ENCODE measurements around the gene ASB8.
A peak's percentile ranks its signal among the peaks of the same experiment; 100 is the strongest.

ASB8 gene

DNA sequence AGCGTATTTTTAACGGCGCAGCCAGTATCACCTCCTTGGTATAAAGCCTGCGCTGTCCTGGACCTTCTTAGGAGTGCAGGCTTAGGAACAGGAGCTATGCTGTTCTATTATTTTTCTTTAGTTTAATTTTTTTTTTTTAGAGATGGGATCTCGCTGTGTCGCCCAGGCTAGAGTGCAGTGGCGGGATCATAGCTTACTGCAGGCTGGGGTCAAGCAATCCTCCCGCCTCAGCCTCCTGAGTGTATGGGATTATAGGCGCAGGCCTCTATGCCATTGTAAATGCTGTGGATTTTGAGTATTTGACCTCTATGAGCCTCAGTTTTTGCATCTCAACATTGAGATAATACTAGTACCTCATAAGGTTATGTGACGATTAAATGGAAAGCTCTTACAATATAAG lies 41.7 kb upstream of the ASB8 start:
- H3K4me3 ChIP-seq (ENCODE audit: control insufficient read depth, low read depth, low read length), result peak overlapping the region; percentile 87
- no peak for DNase-seq (ENCODE audit: low read depth)
- TF ChIP-seq, protein P1, sequence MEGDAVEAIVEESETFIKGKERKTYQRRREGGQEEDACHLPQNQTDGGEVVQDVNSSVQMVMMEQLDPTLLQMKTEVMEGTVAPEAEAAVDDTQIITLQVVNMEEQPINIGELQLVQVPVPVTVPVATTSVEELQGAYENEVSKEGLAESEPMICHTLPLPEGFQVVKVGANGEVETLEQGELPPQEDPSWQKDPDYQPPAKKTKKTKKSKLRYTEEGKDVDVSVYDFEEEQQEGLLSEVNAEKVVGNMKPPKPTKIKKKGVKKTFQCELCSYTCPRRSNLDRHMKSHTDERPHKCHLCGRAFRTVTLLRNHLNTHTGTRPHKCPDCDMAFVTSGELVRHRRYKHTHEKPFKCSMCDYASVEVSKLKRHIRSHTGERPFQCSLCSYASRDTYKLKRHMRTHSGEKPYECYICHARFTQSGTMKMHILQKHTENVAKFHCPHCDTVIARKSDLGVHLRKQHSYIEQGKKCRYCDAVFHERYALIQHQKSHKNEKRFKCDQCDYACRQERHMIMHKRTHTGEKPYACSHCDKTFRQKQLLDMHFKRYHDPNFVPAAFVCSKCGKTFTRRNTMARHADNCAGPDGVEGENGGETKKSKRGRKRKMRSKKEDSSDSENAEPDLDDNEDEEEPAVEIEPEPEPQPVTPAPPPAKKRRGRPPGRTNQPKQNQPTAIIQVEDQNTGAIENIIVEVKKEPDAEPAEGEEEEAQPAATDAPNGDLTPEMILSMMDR (conservative IDR thresholded peaks at IDR 0.05; ENCODE audit: control insufficient read depth, insufficient read depth, low read depth, low read length), result no peak

DNA sequence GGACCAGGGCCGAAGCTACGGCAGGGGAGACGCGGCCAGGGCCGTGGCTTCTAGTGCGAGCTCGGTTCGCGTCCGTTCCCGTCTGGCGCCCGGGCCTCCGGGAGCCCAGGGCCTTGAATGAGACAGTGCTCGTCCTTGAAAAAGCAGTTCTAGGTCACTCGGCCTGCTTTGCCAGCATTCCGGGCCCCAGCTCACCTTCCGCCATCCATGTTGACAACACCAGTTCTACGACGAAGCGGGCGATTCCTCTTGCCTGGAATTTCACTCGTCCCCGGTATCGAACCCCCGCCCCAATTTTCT lies 41.3 kb upstream of the ASB8 start:
- H3K4me3 ChIP-seq (ENCODE audit: control insufficient read depth, low read depth, low read length), result peak overlapping the region; percentile 87
- TF ChIP-seq, protein P1 (conservative IDR thresholded peaks at IDR 0.05; ENCODE audit: control insufficient read depth, insufficient read depth, low read depth, low read length), result no peak
- DNase-seq (ENCODE audit: low read depth), result no peak

DNA sequence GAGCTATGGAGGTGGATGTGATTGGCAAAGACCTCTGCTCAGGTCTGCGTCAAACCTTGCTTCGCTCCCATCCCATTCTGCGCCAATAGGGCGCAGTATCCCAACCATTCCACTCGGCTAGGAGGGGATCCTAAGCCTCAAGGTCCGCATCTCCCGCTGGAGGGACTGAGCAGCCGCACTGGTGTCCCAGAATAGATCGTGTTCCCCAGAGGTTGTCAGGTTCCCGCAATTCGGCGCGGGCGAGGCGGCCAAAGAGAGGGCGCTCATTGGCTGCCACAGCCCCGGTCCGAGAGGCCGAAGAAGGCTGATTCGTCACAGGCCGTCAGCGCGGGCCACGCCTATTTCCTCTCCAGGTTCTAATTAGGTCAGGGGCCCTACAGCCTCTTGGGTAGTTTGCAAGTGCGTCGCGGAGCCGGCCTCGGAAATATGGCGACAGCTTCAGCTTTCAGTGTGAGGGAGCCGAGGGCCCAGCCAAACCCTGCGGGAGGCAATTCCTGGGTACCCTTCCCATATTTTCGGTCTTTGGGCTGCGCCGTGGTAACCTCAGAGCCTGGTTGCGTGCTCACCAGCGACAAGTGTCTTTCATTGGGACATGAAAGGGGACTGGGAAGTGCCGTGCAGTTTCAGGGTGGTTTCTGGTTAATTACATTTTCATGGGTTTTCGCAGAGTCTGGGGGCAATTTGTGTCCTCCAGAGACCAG lies 40.8 kb upstream of the ASB8 start:
- H3K4me3 ChIP-seq (ENCODE audit: control insufficient read depth, low read depth, low read length), result peak overlapping the region; percentile 87
- TF ChIP-seq, protein P1 (conservative IDR thresholded peaks at IDR 0.05; ENCODE audit: control insufficient read depth, insufficient read depth, low read depth, low read length), result no peak
- DNase-seq (ENCODE audit: low read depth), result peak; percentile 93

DNA sequence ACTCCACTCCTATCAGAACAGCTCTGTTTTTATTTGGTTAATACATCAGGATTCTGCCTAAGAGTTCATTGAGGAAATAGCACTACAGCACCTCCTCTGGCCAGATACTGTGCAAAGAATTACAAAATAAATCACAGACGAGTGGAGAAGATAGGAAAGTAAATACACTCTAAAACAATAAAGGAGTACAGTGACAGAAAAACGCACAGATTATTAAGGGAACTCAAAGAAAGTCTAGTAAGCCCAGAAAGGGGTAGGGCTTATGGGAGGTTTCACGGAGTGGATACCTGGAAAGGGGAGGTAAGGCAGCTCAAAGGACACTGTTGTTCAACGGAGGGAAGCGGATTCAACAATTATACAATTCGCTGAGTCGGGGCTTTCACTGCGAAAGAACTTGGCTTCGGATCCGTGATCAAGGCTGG lies 40.2 kb upstream of the ASB8 start:
- TF ChIP-seq, protein P1 (conservative IDR thresholded peaks at IDR 0.05; ENCODE audit: control insufficient read depth, insufficient read depth, low read depth, low read length), result peak; percentile 50
- H3K4me3 ChIP-seq (ENCODE audit: control insufficient read depth, low read depth, low read length), result peak overlapping the region; percentile 87
- DNase-seq (ENCODE audit: low read depth), result peak; percentile 46

DNA sequence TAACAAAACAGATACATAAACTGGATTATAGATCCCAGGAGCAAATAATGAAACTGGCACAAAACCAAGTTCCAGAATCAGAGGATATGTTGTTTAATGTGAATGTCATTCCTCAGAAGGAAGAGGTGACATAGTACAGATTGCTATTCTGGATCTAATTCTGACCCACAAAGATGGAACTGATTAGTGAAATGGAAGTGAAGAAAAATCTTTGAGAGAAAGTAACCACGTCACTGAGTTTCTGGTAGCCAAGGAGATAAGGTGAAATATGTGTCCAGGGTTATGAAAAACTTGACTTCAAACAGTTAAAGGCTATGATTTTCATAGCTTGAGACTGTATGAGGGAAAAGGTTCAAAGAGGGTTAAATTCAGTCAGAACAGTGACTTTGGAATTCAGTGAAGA lies 37.5 kb upstream of the ASB8 start:
- no peak overlapping the region for H3K4me3 ChIP-seq (ENCODE audit: control insufficient read depth, low read depth, low read length)
- TF ChIP-seq, protein P1 (conservative IDR thresholded peaks at IDR 0.05; ENCODE audit: control insufficient read depth, insufficient read depth, low read depth, low read length), result no peak
- peak; percentile 45 for DNase-seq (ENCODE audit: low read depth)

DNA sequence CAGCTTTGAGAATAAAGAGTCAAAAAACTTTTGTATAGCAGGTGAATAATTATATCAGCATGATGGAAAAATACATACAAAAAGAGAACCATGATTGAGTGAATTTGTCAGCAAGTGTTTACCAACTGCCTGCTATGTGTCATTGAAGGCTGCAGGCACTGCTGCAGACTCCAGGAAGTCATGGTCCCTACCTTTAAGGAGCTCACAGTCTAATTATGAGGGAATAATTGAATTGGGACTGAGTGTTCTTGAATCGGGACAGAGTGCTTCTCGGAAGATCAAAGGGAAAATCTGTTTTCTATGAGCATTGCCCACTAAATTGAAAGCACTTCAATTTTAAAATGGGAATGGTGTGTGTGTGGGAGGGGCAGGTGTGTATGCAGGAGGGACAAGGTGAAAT lies 36.3 kb upstream of the ASB8 start:
- no peak for DNase-seq (ENCODE audit: low read depth)
- no peak overlapping the region for H3K4me3 ChIP-seq (ENCODE audit: control insufficient read depth, low read depth, low read length)
- TF ChIP-seq, protein P1 (conservative IDR thresholded peaks at IDR 0.05; ENCODE audit: control insufficient read depth, insufficient read depth, low read depth, low read length), result no peak

DNA sequence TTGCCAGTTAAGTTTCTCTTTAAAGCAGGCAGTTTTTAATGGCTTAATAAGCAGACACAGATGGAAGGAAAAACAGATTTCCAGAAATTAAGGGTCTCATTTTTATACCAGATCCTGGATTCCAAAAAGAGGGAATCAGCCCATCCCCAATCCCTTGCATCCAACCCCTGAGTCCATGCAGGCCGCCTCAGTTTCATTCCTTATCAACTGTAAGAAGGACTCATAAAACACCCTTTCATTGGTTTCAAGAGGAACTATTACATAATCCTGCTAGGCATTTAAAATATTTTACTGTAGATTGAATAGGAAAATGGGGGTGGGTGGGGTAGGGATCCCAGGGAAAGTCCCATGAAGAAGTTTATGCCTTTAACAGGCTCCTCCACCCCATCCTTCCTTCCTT lies 35.5 kb upstream of the ASB8 start:
- TF ChIP-seq, protein P1 (conservative IDR thresholded peaks at IDR 0.05; ENCODE audit: control insufficient read depth, insufficient read depth, low read depth, low read length), result no peak
- DNase-seq (ENCODE audit: low read depth), result no peak
- H3K4me3 ChIP-seq (ENCODE audit: control insufficient read depth, low read depth, low read length), result no peak overlapping the region
